ENCODE measurements around the gene DNAH7. TPM values are rescaled to one million over a fixed set of nuclear protein-coding genes. Genes with fewer than 3 reads are reported as not detected.
"Not testable (repeated sequence)": the region's sequence is repeated elsewhere in the genome, so short reads cannot be mapped to it uniquely, and the experiment has no call there.

The DNAH7 gene
- total RNA-seq, 1 donor from 2014 or later, result not detected

GRCh38 chr2:195716466-195716865, 352.2 kb downstream of the DNAH7 start:
- no peak overlapping the region for H3K4me3 Mint-ChIP-seq
- DNase-seq, result no peak
- no peaks in the 10 kb centered on the region for H3K9me3 Mint-ChIP-seq
- H3K27me3 Mint-ChIP-seq, result no peaks in the 10 kb centered on the region
- H3K36me3 Mint-ChIP-seq (ENCODE audit: low read depth), result peaks cover 60% of the 10 kb centered on the region
- no peak overlapping the region for H3K27ac Mint-ChIP-seq
- intact Hi-C loops (cut with micrococcal nuclease), result no loop called here
- peaks cover 4% of the 10 kb centered on the region for H3K4me1 Mint-ChIP-seq

GRCh38 chr2:195711478-195711877, 357.2 kb downstream of the DNAH7 start:
- Mint-ChIP-seq H3K4me1 (no peaks in the 10 kb centered on the region), H3K27me3 (no peaks in the 10 kb centered on the region), H3K27ac (no peak overlapping the region), H3K4me3 (no peak overlapping the region), H3K36me3 (ENCODE audit: low read depth) (peaks cover 50% of the 10 kb centered on the region), H3K9me3 (no peaks in the 10 kb centered on the region)
- DNase-seq, result no peak
- intact Hi-C loops (cut with micrococcal nuclease), result no loop called here

- intact Hi-C loops (cut with micrococcal nuclease), result no loop called here
- no peaks in the 10 kb centered on the region for H3K27me3 Mint-ChIP-seq
- peaks cover 42% of the 10 kb centered on the region for H3K36me3 Mint-ChIP-seq (ENCODE audit: low read depth)
- no peaks in the 10 kb centered on the region for H3K9me3 Mint-ChIP-seq
- no peak for DNase-seq
- H3K4me1 Mint-ChIP-seq, result no peaks in the 10 kb centered on the region
- no peak overlapping the region for H3K27ac Mint-ChIP-seq
- no peak overlapping the region for H3K4me3 Mint-ChIP-seq
Measured at GRCh38 chr2:195709901-195710806, 358.5 kb downstream of the DNAH7 start.

- Mint-ChIP-seq H3K4me1 (no peaks in the 10 kb centered on the region), H3K27ac (no peak overlapping the region), H3K4me3 (no peak overlapping the region), H3K9me3 (peaks cover under 1% of the 10 kb centered on the region), H3K36me3 (ENCODE audit: low read depth) (peaks cover 29% of the 10 kb centered on the region), H3K27me3 (no peaks in the 10 kb centered on the region)
- no peak for DNase-seq
- intact Hi-C loops (cut with micrococcal nuclease), result no loop called here
Measured at GRCh38 chr2:195706161-195706900, 362.3 kb downstream of the DNAH7 start.

- Mint-ChIP-seq H3K27ac (no peak overlapping the region), H3K4me3 (no peak overlapping the region), H3K27me3 (no peaks in the 10 kb centered on the region), H3K36me3 (ENCODE audit: low read depth) (peaks cover 42% of the 10 kb centered on the region), H3K4me1 (peaks cover 7% of the 10 kb centered on the region), H3K9me3 (peaks cover 28% of the 10 kb centered on the region)
- no peak for DNase-seq
- intact Hi-C loops (cut with micrococcal nuclease), result no loop called here
Measured at GRCh38 chr2:195700480-195700879, 368.2 kb downstream of the DNAH7 start.

GRCh38 chr2:195697681-195698220, 370.9 kb downstream of the DNAH7 start:
- peaks cover 60% of the 10 kb centered on the region for H3K36me3 Mint-ChIP-seq (ENCODE audit: low read depth)
- DNase-seq, result no peak
- H3K4me3 Mint-ChIP-seq, result no peak overlapping the region
- intact Hi-C loops (cut with micrococcal nuclease), result no loop called here
- H3K27me3 Mint-ChIP-seq, result no peaks in the 10 kb centered on the region
- peaks cover 34% of the 10 kb centered on the region for H3K9me3 Mint-ChIP-seq
- H3K27ac Mint-ChIP-seq, result no peak overlapping the region
- H3K4me1 Mint-ChIP-seq, result peaks cover 14% of the 10 kb centered on the region

GRCh38 chr2:195696012-195696411, 372.6 kb downstream of the DNAH7 start:
- H3K9me3 Mint-ChIP-seq, result peaks cover 39% of the 10 kb centered on the region
- peaks cover 23% of the 10 kb centered on the region for H3K4me1 Mint-ChIP-seq
- intact Hi-C loops (cut with micrococcal nuclease), result no loop called here
- H3K36me3 Mint-ChIP-seq (ENCODE audit: low read depth), result peaks cover 67% of the 10 kb centered on the region
- no peak overlapping the region for H3K27ac Mint-ChIP-seq
- H3K27me3 Mint-ChIP-seq, result no peaks in the 10 kb centered on the region
- DNase-seq, result no peak
- H3K4me3 Mint-ChIP-seq, result no peak overlapping the region

GRCh38 chr2:195695002-195695631, 373.5 kb downstream of the DNAH7 start:
- Mint-ChIP-seq H3K27me3 (no peaks in the 10 kb centered on the region), H3K27ac (no peak overlapping the region), H3K9me3 (peaks cover 40% of the 10 kb centered on the region), H3K4me1 (peaks cover 23% of the 10 kb centered on the region), H3K36me3 (ENCODE audit: low read depth) (peaks cover 68% of the 10 kb centered on the region), H3K4me3 (no peak overlapping the region)
- intact Hi-C loops (cut with micrococcal nuclease), result no loop called here
- no peak for DNase-seq

GRCh38 chr2:195694553-195694952, 374.1 kb downstream of the DNAH7 start:
- DNase-seq, result no peak
- H3K4me1 Mint-ChIP-seq, result peaks cover 23% of the 10 kb centered on the region
- H3K4me3 Mint-ChIP-seq, result no peak overlapping the region
- intact Hi-C loops (cut with micrococcal nuclease), result no loop called here
- H3K27me3 Mint-ChIP-seq, result no peaks in the 10 kb centered on the region
- H3K36me3 Mint-ChIP-seq (ENCODE audit: low read depth), result peaks cover 66% of the 10 kb centered on the region
- no peak overlapping the region for H3K27ac Mint-ChIP-seq
- H3K9me3 Mint-ChIP-seq, result peaks cover 42% of the 10 kb centered on the region

GRCh38 chr2:195692531-195692930, 376.1 kb downstream of the DNAH7 start:
- H3K9me3 Mint-ChIP-seq, result peaks cover 27% of the 10 kb centered on the region
- peaks cover 53% of the 10 kb centered on the region for H3K36me3 Mint-ChIP-seq (ENCODE audit: low read depth)
- intact Hi-C loops (cut with micrococcal nuclease); H3K4me3 Mint-ChIP-seq; H3K27ac Mint-ChIP-seq; DNase-seq; H3K27me3 Mint-ChIP-seq: not testable (repeated sequence)
- peaks cover 17% of the 10 kb centered on the region for H3K4me1 Mint-ChIP-seq

Other genes with a start within 250 kb of the DNAH7 start
- gene STK17B, start 102.7 kb upstream of the DNAH7 start, total RNA-seq, result 129 and 131 TPM in 2 replicates